Transverse colon (tissue), 4 donors: ENCODE results near the gene DNAJB13. TPM values are rescaled to one million over a fixed set of nuclear protein-coding genes. Genes with fewer than 3 reads are reported as not detected.

Source experiments
- DNase-seq: peaks from one replicate; pipeline ENCODE4 v3.0.0-alpha.2; 2019
- H3K27ac ChIP-seq, 4 donors: fragments of 200-600 bp; sonication (generic); 2 replicates each; pipeline ENCODE4 v1.5.1; 2016 to 2018; ENCODE audit warnings: inconsistent platforms in 4 of 4
- H3K27me3 ChIP-seq: fragments of 200-600 bp; sonication (generic); 2 replicates; pipeline ENCODE4 v1.5.1; 2017; ENCODE audit warnings: inconsistent platforms
- H3K36me3 ChIP-seq, 4 donors: fragments of 200-600 bp; sonication (generic); 2 replicates each; pipeline ENCODE4 v1.5.1; 2017 to 2019; ENCODE audit warnings: inconsistent platforms in 4 of 4
- H3K4me1 ChIP-seq, 4 donors: fragments of 200-600 bp; sonication (generic); 2 replicates each; pipeline ENCODE4 v1.5.1; 2017 to 2020; ENCODE audit warnings: inconsistent platforms in 4 of 4
- H3K4me3 ChIP-seq, 4 donors: fragments of 200-600 bp; sonication (generic); 1 replicate in 1 of 4; 2 replicates in 3 of 4; pipeline versions ENCODE4 v1.5.1 to v1.6.1; 2017 to 2019; ENCODE audit warnings: inconsistent platforms in 4 of 4
- H3K9me3 ChIP-seq, 2 donors: fragments of 200-600 bp; sonication (generic); 2 replicates each; pipeline ENCODE4 v1.5.1; 2017 to 2019; ENCODE audit warnings: inconsistent platforms in 2 of 2
- CTCF ChIP-seq, 5 experiments: fragments of 200-600 bp in 3 of 5; fragments of 450-650 bp in 2 of 5; sonication (generic) in 3 of 5; IDR thresholded peaks; 1 replicate in 2 of 5; 2 replicates in 3 of 5; pipeline ENCODE4 v1.5.1; 2016 to 2017; ENCODE audit warnings: antibody characterized with exemption in 5 of 5, inconsistent platforms in 3 of 5, mild to moderate bottlenecking in 2 of 5, moderate library complexity in 1 of 5
- EP300 ChIP-seq: sonication (generic); formaldehyde crosslinking; IDR thresholded peaks from one replicate; pipeline ENCODE4 v1.6.1; 2017; ENCODE audit warnings: antibody characterized with exemption, low read depth
- POLR2A ChIP-seq: fragments of 450-650 bp; IDR thresholded peaks from one replicate; pipeline ENCODE4 v1.6.1; 2016; ENCODE audit warnings: antibody characterized with exemption, mild to moderate bottlenecking, moderate library complexity
- POLR2AphosphoS5 ChIP-seq, 3 donors: sonication (generic); formaldehyde crosslinking; IDR thresholded peaks; one replicate each; pipeline ENCODE4 v1.6.1; 2016; ENCODE audit warnings: antibody characterized with exemption in 3 of 3
- WGBS, 2 donors: methylation state at CpG; one replicate each; pipeline ENCODE4 v1.1.5; 2018; ENCODE audit warnings: low coverage in 1 of 2; 5-methylcytosine and 5-hydroxymethylcytosine counted together
- in situ Hi-C, 4 donors: fragments of 200-750 bp; cut with MboI; loops; one replicate each; pipeline versions ENCODE4 v1.15.0 to v1.15.1; 2017; ENCODE audit warnings: low sequenced_read_pairs in 3 of 4, low pct_ligation_motif_present in 1 of 4, low pct_unique_long_range_greater_than_20kb in 1 of 4
- intact Hi-C: fragments of 100-400 bp; cut with DNase I; formaldehyde crosslinking; loops from one replicate; pipeline ENCODE4 v1.15.1; 2023; ENCODE audit warnings: low total_unique reads
- total RNA-seq, 4 donors: library from RNA; depleted of rRNA; stranded (reverse); fragments of >200 nt; gene quantifications; one replicate each; pipeline ENCODE4 v1.1.0, GENCODE V29; 2016

The DNAJB13 gene
- total RNA-seq, 4 donors from 2014 or later = not detected

- H3K36me3 ChIP-seq = no peaks in the 10 kb centered on the region
- WGBS, 2 donors = 57 to 91% methylated on average over 2 to 4 of the region's 4 CpGs
- in situ Hi-C loops = no loop called here
These were observed 11.7 kb upstream of the DNAJB13 start for GRCh38 chr11:73939096-73939495.

GRCh38 chr11:73940801-73941570 lies 9.8 kb upstream of the DNAJB13 start:
- intact Hi-C loops = no loop called here
- H3K27ac ChIP-seq = no peak overlapping the region
- H3K36me3 ChIP-seq = no peaks in the 10 kb centered on the region
- no peak for TF ChIP-seq POLR2AphosphoS5 (IDR thresholded peaks at IDR 0.05)
- no peak for TF ChIP-seq POLR2A
- no peak for TF ChIP-seq EP300
- no peak overlapping the region for H3K4me3 ChIP-seq
- in situ Hi-C loops = no loop called here
- H3K4me1 ChIP-seq = peaks cover 0 to 13% (median 4%) of the 10 kb centered on the region in 4 donors
- peaks cover 4 to 5% of the 10 kb centered on the region in 2 donors for H3K9me3 ChIP-seq
- 91 to 94% methylated on average over 7 to 9 of the region's 9 CpGs for WGBS, 2 donors
- DNase-seq = no peak
- H3K27me3 ChIP-seq = no peaks in the 10 kb centered on the region

More at GRCh38 chr11:73939096-73939495, 11.7 kb upstream of the DNAJB13 start:
- TF ChIP-seq EP300 = no peak
- TF ChIP-seq CTCF (IDR thresholded peaks at IDR 0.05) = no peak
- no peak for TF ChIP-seq POLR2A
- no peak for TF ChIP-seq POLR2AphosphoS5 (IDR thresholded peaks at IDR 0.05)
- intact Hi-C loops = no loop called here
- Histone ChIP-seq H3K4me1 (no peaks in the 10 kb centered on the region), H3K9me3 (peaks cover 4 to 5% of the 10 kb centered on the region in 2 donors), H3K27me3 (no peaks in the 10 kb centered on the region), H3K27ac (no peak overlapping the region), H3K4me3 (no peak overlapping the region)
- DNase-seq = no peak

- DNase-seq = no peak
- H3K9me3 ChIP-seq = peaks cover 4 to 5% of the 10 kb centered on the region in 2 donors
- no peaks in the 10 kb centered on the region for H3K27me3 ChIP-seq
- peaks cover 0 to 13% (median 4%) of the 10 kb centered on the region in 4 donors for H3K4me1 ChIP-seq
- in situ Hi-C loops (no loop called here), intact Hi-C loops (no loop called here)
- no peak overlapping the region for H3K4me3 ChIP-seq
- no peaks in the 10 kb centered on the region for H3K36me3 ChIP-seq
- no peak for TF ChIP-seq EP300
- TF ChIP-seq CTCF (IDR thresholded peaks at IDR 0.05) = no peak
- TF ChIP-seq POLR2AphosphoS5 (IDR thresholded peaks at IDR 0.05) = no peak
- WGBS, 2 donors = 60 to 72% methylated on average over 1 of the region's 1 CpG
- no peak overlapping the region for H3K27ac ChIP-seq
These were observed 8.8 kb upstream of the DNAJB13 start for GRCh38 chr11:73942010-73942409.

- peaks cover 0 to 13% (median 4%) of the 10 kb centered on the region in 4 donors for H3K4me1 ChIP-seq
- TF ChIP-seq EP300 = no peak
- no peak for TF ChIP-seq POLR2A
- no peak for TF ChIP-seq POLR2AphosphoS5 (IDR thresholded peaks at IDR 0.05)
- TF ChIP-seq CTCF (IDR thresholded peaks at IDR 0.05) = no peak
- no peak for DNase-seq
- peaks cover 0 to 4% of the 10 kb centered on the region in 2 donors for H3K9me3 ChIP-seq
- H3K4me3 ChIP-seq = no peak overlapping the region
- intact Hi-C loops = no loop called here
- in situ Hi-C loops = no loop called here
- no peaks in the 10 kb centered on the region for H3K27me3 ChIP-seq
- WGBS, 2 donors = 68 to 70% methylated on average over 6 of the region's 6 CpGs
- H3K36me3 ChIP-seq = no peaks in the 10 kb centered on the region
- no peak overlapping the region for H3K27ac ChIP-seq
These were observed 6.7 kb upstream of the DNAJB13 start for GRCh38 chr11:73944085-73944484.
